Caco-2 (cell line): ENCODE data around the gene NAGS. TPM values are rescaled to one million over a fixed set of nuclear protein-coding genes. Genes with fewer than 3 reads are reported as not detected.
A peak's percentile ranks its signal among the peaks of the same experiment; 100 is the strongest.

Experiments
- BruUV-seq: library from RNA; stranded (reverse); fragments of 400-500 nt; replicated peaks from 2 replicates; lab custom pipeline; 2021; lab: Mats Ljungman, UMichigan
- CTCF ChIA-PET: fragments of 300-600 bp; sonication (Branson Sonifier 250); formaldehyde crosslinking; loops from one replicate; lab custom pipeline; 2022; ENCODE audit warnings: antibody characterized with exemption; lab: Charles Lee
- POLR2A ChIA-PET: fragments of 300-600 bp; sonication (Branson Sonifier 250); formaldehyde crosslinking; loops from one replicate; lab custom pipeline; 2022; ENCODE audit warnings: antibody characterized with exemption; lab: Charles Lee
- DNase-seq, 2 experiments: peaks; one replicate each; pipeline versions ENCODE4 v3.0.0 to v3.0.0-alpha.2; 2020 to 2022
- H3K27me3 ChIP-seq: replicated peaks from 2 replicates; pipeline ENCODE4 v1.6.0; 2011; ENCODE audit warnings: low read length; ENCODE audit not compliant: control insufficient read depth, insufficient read depth
- H3K36me3 ChIP-seq: 2 replicates; pipeline ENCODE4 v1.5.1; 2011; ENCODE audit warnings: low read length; ENCODE audit not compliant: control insufficient read depth, insufficient read depth
- H3K4me1 ChIP-seq: fragments of 250-450 bp; sonication (Bioruptor Pico); 2 replicates; pipeline ENCODE4 v1.5.1; 2020; ENCODE audit warnings: mild to moderate bottlenecking
- H3K4me3 ChIP-seq: 2 replicates; pipeline ENCODE4 v1.5.1; 2011; ENCODE audit warnings: low read depth, mild to moderate bottlenecking, control low read depth, low read length
- H3K9me3 ChIP-seq: fragments of 250-450 bp; sonication (Bioruptor Pico); 2 replicates; pipeline ENCODE4 v1.5.1; 2020; ENCODE audit warnings: mild to moderate bottlenecking, moderate library complexity
- H3K27ac Mint-ChIP-seq: one replicate; pipeline ENCODE4 v1.8.0; 2022; ENCODE audit warnings: mixed read lengths; ENCODE audit not compliant: unreplicated experiment
- H3K27me3 Mint-ChIP-seq: one replicate; pipeline ENCODE4 v1.8.0; 2022; ENCODE audit warnings: mixed read lengths; ENCODE audit not compliant: insufficient read depth, unreplicated experiment
- H3K36me3 Mint-ChIP-seq: one replicate; pipeline ENCODE4 v1.8.0; 2022; ENCODE audit warnings: mild to moderate bottlenecking, mixed read lengths; ENCODE audit not compliant: insufficient read depth, unreplicated experiment
- H3K4me1 Mint-ChIP-seq: one replicate; pipeline ENCODE4 v1.8.0; 2022; ENCODE audit warnings: low read depth, mixed read lengths; ENCODE audit not compliant: unreplicated experiment
- H3K4me3 Mint-ChIP-seq: one replicate; pipeline ENCODE4 v1.8.0; 2022; ENCODE audit warnings: mild to moderate bottlenecking, moderate library complexity, mixed read lengths; ENCODE audit not compliant: unreplicated experiment
- H3K9me3 Mint-ChIP-seq: one replicate; pipeline ENCODE4 v1.8.0; 2022; ENCODE audit warnings: mixed read lengths; ENCODE audit not compliant: unreplicated experiment
- CTCF ChIP-seq, 2 experiments: fragments of 200-600 bp in 1 of 2; IDR thresholded peaks; 1 replicate in 1 of 2; 2 replicates in 1 of 2; pipeline versions ENCODE4 v1.5.1 to v1.8.0; 2011 to 2022; ENCODE audit warnings: antibody characterized with exemption in 1 of 2, control low read depth in 1 of 2, inconsistent platforms in 1 of 2, low read depth in 1 of 2, low read length in 1 of 2, mild to moderate bottlenecking in 1 of 2, moderate library complexity in 1 of 2; ENCODE audit not compliant: insufficient read depth in 1 of 2, severe bottlenecking in 1 of 2, unreplicated experiment in 1 of 2
- intact Hi-C: fragments of 100-400 bp; cut with micrococcal nuclease; formaldehyde crosslinking; loops from one replicate; pipeline ENCODE4 v1.10.0; 2022; ENCODE audit not compliant: unreplicated experiment
- total RNA-seq: library from RNA; stranded (reverse); gene quantifications from 2 replicates; pipeline ENCODE4 v1.2.3, GENCODE V29; 2022

Gene NAGS
- total RNA-seq, 1 experiment from 2014 or later: 0.50 TPM

GRCh38 chr17:43979011-43979410, 25.4 kb upstream of the NAGS start:
- Mint-ChIP-seq H3K36me3 (no peaks in the 10 kb centered on the region), H3K4me1 (no peaks in the 10 kb centered on the region), H3K27me3 (peaks cover 33% of the 10 kb centered on the region), H3K4me3 (no peak overlapping the region), H3K27ac (no peak overlapping the region), H3K9me3 (no peaks in the 10 kb centered on the region)
- no peak for DNase-seq
- Histone ChIP-seq H3K4me1 (peaks cover 10% of the 10 kb centered on the region; the same call in 1 of the 2 replicates), H3K36me3 (no peaks in the 10 kb centered on the region), H3K9me3 (no peaks in the 10 kb centered on the region), H3K27me3 (peaks cover 4% of the 10 kb centered on the region), H3K4me3 (no peak overlapping the region)
- POLR2A ChIA-PET: no interaction called here
- BruUV-seq: no TSS peak
- intact Hi-C loops: no loop called here
- CTCF ChIA-PET: interaction anchor here (0.6 kb wide), 1 partner anchor 121 kb away, joined by 3 read pairs; no protein-coding TSS in a partner anchor
- no peak for TF ChIP-seq CTCF (IDR thresholded peaks at IDR 0.05; ENCODE audit: insufficient read depth in 1 of 2, low read depth in 1 of 2, low read length in 1 of 2, severe bottlenecking in 1 of 2, unreplicated experiment in 1 of 2)

GRCh38 chr17:43979671-43980070, 24.8 kb upstream of the NAGS start:
- H3K4me3 ChIP-seq: no peak overlapping the region
- H3K4me1 ChIP-seq: peaks cover 15% of the 10 kb centered on the region; the same call in 1 of the 2 replicates
- peaks cover 4% of the 10 kb centered on the region for H3K27me3 ChIP-seq
- no peaks in the 10 kb centered on the region for H3K9me3 Mint-ChIP-seq
- no TSS peak for BruUV-seq
- no peak for TF ChIP-seq CTCF (IDR thresholded peaks at IDR 0.05; ENCODE audit: insufficient read depth in 1 of 2, low read depth in 1 of 2, low read length in 1 of 2, severe bottlenecking in 1 of 2, unreplicated experiment in 1 of 2)
- no peaks in the 10 kb centered on the region for H3K36me3 Mint-ChIP-seq
- no peaks in the 10 kb centered on the region for H3K4me1 Mint-ChIP-seq
- H3K36me3 ChIP-seq: no peaks in the 10 kb centered on the region
- H3K27me3 Mint-ChIP-seq: peaks cover 28% of the 10 kb centered on the region
- no peak overlapping the region for H3K27ac Mint-ChIP-seq
- ChIA-PET CTCF (interaction anchor here (0.6 to 0.7 kb wide), 3 partner anchors 36 to 285 kb away, joined by 3 to 6 read pairs (median 4); no protein-coding TSS in a partner anchor), POLR2A (no interaction called here)
- intact Hi-C loops: no loop called here
- no peak for DNase-seq
- H3K4me3 Mint-ChIP-seq: no peak overlapping the region
- no peaks in the 10 kb centered on the region for H3K9me3 ChIP-seq

GRCh38 chr17:43982171-43982570, 22.3 kb upstream of the NAGS start:
- POLR2A ChIA-PET: no interaction called here
- Histone ChIP-seq H3K4me3 (no peak overlapping the region), H3K27me3 (peaks cover 5% of the 10 kb centered on the region), H3K9me3 (no peaks in the 10 kb centered on the region), H3K36me3 (no peaks in the 10 kb centered on the region), H3K4me1 (peaks cover 15% of the 10 kb centered on the region; the same call in 1 of the 2 replicates)
- no peak for TF ChIP-seq CTCF (IDR thresholded peaks at IDR 0.05; ENCODE audit: insufficient read depth in 1 of 2, low read depth in 1 of 2, low read length in 1 of 2, severe bottlenecking in 1 of 2, unreplicated experiment in 1 of 2)
- BruUV-seq: no TSS peak
- CTCF ChIA-PET: interaction anchor here (0.7 to 1.1 kb wide), 2 partner anchors 38 to 343 kb away, joined by 3 read pairs; partner anchors contain the start of gene SLC25A39
- Mint-ChIP-seq H3K27me3 (peaks cover 34% of the 10 kb centered on the region), H3K4me1 (no peaks in the 10 kb centered on the region), H3K9me3 (no peaks in the 10 kb centered on the region), H3K27ac (no peak overlapping the region), H3K4me3 (peak overlapping the region; percentile 21), H3K36me3 (no peaks in the 10 kb centered on the region)
- intact Hi-C loops: no loop called here
- no peak for DNase-seq
